SK-N-SH (cell line): ENCODE results near the gene PARVA.

Experiments
- EP300 ChIP-seq, 2 experiments: IDR thresholded peaks; 2 replicates each; pipeline versions ENCODE4 v1.4.0 to v1.6.1; 2012; ENCODE audit warnings: borderline replicate concordance in 1 of 2, low read depth in 1 of 2, low read length in 1 of 2
- TF ChIP-seq, protein P1 (sequence below): fragments of 200-600 bp; sonication (generic); IDR thresholded peaks from 2 replicates; pipeline ENCODE4 v1.6.1; 2017; ENCODE audit warnings: antibody characterized with exemption, mild to moderate bottlenecking, moderate library complexity

DNA sequence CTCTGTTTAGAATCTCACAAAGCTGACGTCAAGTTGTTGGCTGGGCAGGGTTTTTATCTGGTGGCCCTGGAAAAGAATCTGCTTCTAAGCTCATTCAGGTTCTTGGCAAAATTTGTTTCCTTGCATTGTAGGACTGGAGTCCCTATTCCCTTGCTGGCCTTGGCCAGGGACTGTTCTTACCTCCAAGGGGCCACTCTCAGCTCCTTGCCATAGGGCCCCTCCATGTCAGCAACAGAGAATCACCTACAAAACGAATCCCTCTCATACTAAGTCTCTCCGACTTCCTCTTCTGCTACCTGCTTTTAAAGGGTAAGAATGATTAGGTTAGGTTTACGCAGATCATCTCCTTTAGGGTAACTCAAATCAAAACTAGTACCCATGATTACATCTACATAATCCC is 63.2 kb downstream of the PARVA start:
- TF ChIP-seq, protein P1, sequence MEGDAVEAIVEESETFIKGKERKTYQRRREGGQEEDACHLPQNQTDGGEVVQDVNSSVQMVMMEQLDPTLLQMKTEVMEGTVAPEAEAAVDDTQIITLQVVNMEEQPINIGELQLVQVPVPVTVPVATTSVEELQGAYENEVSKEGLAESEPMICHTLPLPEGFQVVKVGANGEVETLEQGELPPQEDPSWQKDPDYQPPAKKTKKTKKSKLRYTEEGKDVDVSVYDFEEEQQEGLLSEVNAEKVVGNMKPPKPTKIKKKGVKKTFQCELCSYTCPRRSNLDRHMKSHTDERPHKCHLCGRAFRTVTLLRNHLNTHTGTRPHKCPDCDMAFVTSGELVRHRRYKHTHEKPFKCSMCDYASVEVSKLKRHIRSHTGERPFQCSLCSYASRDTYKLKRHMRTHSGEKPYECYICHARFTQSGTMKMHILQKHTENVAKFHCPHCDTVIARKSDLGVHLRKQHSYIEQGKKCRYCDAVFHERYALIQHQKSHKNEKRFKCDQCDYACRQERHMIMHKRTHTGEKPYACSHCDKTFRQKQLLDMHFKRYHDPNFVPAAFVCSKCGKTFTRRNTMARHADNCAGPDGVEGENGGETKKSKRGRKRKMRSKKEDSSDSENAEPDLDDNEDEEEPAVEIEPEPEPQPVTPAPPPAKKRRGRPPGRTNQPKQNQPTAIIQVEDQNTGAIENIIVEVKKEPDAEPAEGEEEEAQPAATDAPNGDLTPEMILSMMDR: no peak
- no peak for TF ChIP-seq EP300 (IDR thresholded peaks at IDR 0.05; ENCODE audit: borderline replicate concordance in 1 of 2, low read depth in 1 of 2, low read length in 1 of 2)
